HepG2 (cell line): ENCODE measurements around the gene MTCH1. TPM values are rescaled to one million over a fixed set of nuclear protein-coding genes. Genes with fewer than 3 reads are reported as not detected.
"Not testable (repeated sequence)": the region's sequence is repeated elsewhere in the genome, so short reads cannot be mapped to it uniquely, and the experiment has no call there.

ENCODE experiments used
- ATAC-seq: fragments of 200-7000 bp; cut with Tn5 transposase; 3 replicates; pipeline ENCODE4 v1.9.1; 2020; ENCODE audit warnings: mild to moderate bottlenecking, moderate library complexity
- BruUV-seq: library from RNA; stranded (reverse); fragments of 400-500 nt; replicated peaks from 2 replicates; lab custom pipeline; 2021; lab: Mats Ljungman, UMichigan
- CTCF ChIA-PET: fragments of 300-600 bp; formaldehyde crosslinking; extraction: SDS; loops from one replicate; lab custom pipeline; 2021; ENCODE audit warnings: low total read pairs, inconsistent platforms, low intra/inter-chr PET ratio; lab: Yijun Ruan, JAX
- POLR2A ChIA-PET: fragments of 350-600 bp; sonication (Branson Sonifier 250); formaldehyde crosslinking; loops from one replicate; lab custom pipeline; 2020; ENCODE audit warnings: antibody characterized with exemption, inconsistent platforms; lab: Yijun Ruan, JAX
- DNase-seq: peaks from one replicate; pipeline ENCODE4 v3.0.0-alpha.2; 2015; ENCODE audit warnings: low spot score
- FAIRE-seq: peaks from 3 replicates; lab custom pipeline; 2011; peaks lifted over from hg19 to GRCh38; lab: Jason Lieb, UNC
- H2AFZ ChIP-seq: one replicate; pipeline ENCODE4 v1.6.1; 2011; ENCODE audit warnings: low read length, inconsistent platforms
- H3K27ac ChIP-seq: fragments of 300-600 bp; 3 replicates; pipeline ENCODE4 v1.8.0; 2011; ENCODE audit warnings: mixed run types, mild to moderate bottlenecking, mixed read lengths, low read length, inconsistent platforms; ENCODE audit not compliant: insufficient read depth; ENCODE audit errors: extremely low read length
- H3K27me3 ChIP-seq, 2 experiments: fragments of 200-600 bp in 1 of 2; 2 replicates in 1 of 2; 3 replicates in 1 of 2; pipeline versions ENCODE4 v1.6.0 to v1.8.0; 2011; ENCODE audit warnings: low read length in 2 of 2, mild to moderate bottlenecking in 2 of 2, moderate library complexity in 2 of 2, inconsistent platforms in 1 of 2; ENCODE audit not compliant: insufficient read depth in 2 of 2, control insufficient read depth in 1 of 2
- H3K36me3 ChIP-seq, 2 experiments: fragments of 200-600 bp in 1 of 2; replicated peaks in 1 of 2; 2 replicates in 1 of 2; 3 replicates in 1 of 2; pipeline versions ENCODE4 v1.5.1 to v1.8.0; 2011; ENCODE audit warnings: low read length in 2 of 2, inconsistent platforms in 1 of 2; ENCODE audit not compliant: insufficient read depth in 2 of 2, control insufficient read depth in 1 of 2
- H3K4me1 ChIP-seq: 2 replicates; pipeline ENCODE4 v1.5.1; 2012; ENCODE audit warnings: low read length, inconsistent platforms; ENCODE audit not compliant: insufficient read depth
- H3K4me2 ChIP-seq: 2 replicates; pipeline ENCODE4 v1.6.0; 2011; ENCODE audit warnings: low read depth, low read length, inconsistent platforms
- H3K4me3 ChIP-seq, 3 experiments: fragments of 200-600 bp in 1 of 3; sonication (generic), shearing (Covaris generic) in 1 of 3; replicated peaks in 1 of 3; 2 replicates each; pipeline ENCODE4 v1.5.1; 2011 to 2016; ENCODE audit warnings: low read length in 3 of 3, inconsistent platforms in 2 of 3, low read depth in 2 of 3, mild to moderate bottlenecking in 2 of 3, control low read depth in 1 of 3, mixed read lengths in 1 of 3; ENCODE audit not compliant: insufficient read depth in 1 of 3
- H3K79me2 ChIP-seq: one replicate; pipeline ENCODE4 v1.6.1; 2011; ENCODE audit warnings: low read length, inconsistent platforms; ENCODE audit not compliant: insufficient read depth
- H3K9ac ChIP-seq: 2 replicates; pipeline ENCODE4 v1.6.0; 2011; ENCODE audit warnings: mild to moderate bottlenecking, low read depth, low read length, inconsistent platforms; ENCODE audit not compliant: insufficient read depth
- H3K9me3 ChIP-seq: 2 replicates; pipeline ENCODE4 v1.5.1; 2012; ENCODE audit warnings: mild to moderate bottlenecking, low read length
- H4K20me1 ChIP-seq: 2 replicates; pipeline ENCODE4 v1.6.0; 2011; ENCODE audit warnings: inconsistent platforms, mild to moderate bottlenecking, low read length, moderate library complexity; ENCODE audit not compliant: insufficient read depth
- HNRNPL ChIP-seq: fragments of 200-400 bp; formaldehyde crosslinking; IDR thresholded peaks from 2 replicates; pipeline ENCODE4 v1.6.1; 2017; ENCODE audit warnings: mild to moderate bottlenecking, low read depth, low read length
- NFKB2 ChIP-seq: sonication (generic); formaldehyde crosslinking; IDR thresholded peaks from 2 replicates; pipeline ENCODE4 v1.4.0; 2020; ENCODE audit warnings: missing genetic modification reagents, borderline replicate concordance
- PHF5A ChIP-seq: IDR thresholded peaks from one replicate; pipeline ENCODE4 v1.6.1; 2018; ENCODE audit warnings: low read depth, missing genetic modification reagents; ENCODE audit not compliant: unreplicated experiment
- WGBS: methylation state at CpG from one replicate; pipeline ENCODE4 v1.1.6; 2017; ENCODE audit warnings: low lambda C conversion rate; 5-methylcytosine and 5-hydroxymethylcytosine counted together
- in situ Hi-C: cut with HindIII; loops from 2 replicates; pipeline ENCODE4 v1.10.0; 2017; ENCODE audit warnings: low pct_unique_long_range_greater_than_20kb; ENCODE audit not compliant: extremely low pct_ligation_motif_present
- intact Hi-C: fragments of 100-400 bp; cut with micrococcal nuclease; formaldehyde crosslinking; loops from one replicate; pipeline ENCODE4 v1.10.0; 2022; ENCODE audit not compliant: unreplicated experiment
- polyA plus RNA-seq, 8 experiments: library from polyadenylated mRNA; depleted of rRNA in 3 of 8; stranded (reverse) in 7 of 8; unstranded in 1 of 8; fragments of >200 nt; fragmentation: Illumina TruSeq in 4 of 8; extraction: Trizol in 4 of 8; gene quantifications; 2 replicates each; pipeline versions ENCODE4 v1.2.1 to v1.2.3, GENCODE V29; 2011 to 2016; ENCODE audit warnings: low read depth in 4 of 8, missing spikeins in 1 of 8, mixed read lengths in 1 of 8; ENCODE audit not compliant: insufficient read depth in 1 of 8
- total RNA-seq, 5 experiments: library from RNA; depleted of rRNA; stranded (reverse); fragments of >200 nt; fragmentation: Illumina TruSeq; extraction: Trizol; gene quantifications; 2 replicates each; pipeline ENCODE4 v1.2.3, GENCODE V29; 2016; ENCODE audit warnings: low read depth in 1 of 5

The MTCH1 gene
- total and polyA plus RNA-seq, 2 of the 13 experiments (the other 11 are each of a cell fraction or from before 2014, with no cell fraction given), result 86.2 to 144 TPM

GRCh38 chr6:36997811-36998722 is 12.1 kb upstream of the MTCH1 start:
- Histone ChIP-seq H4K20me1 (no peaks in the 10 kb centered on the region), H3K36me3 (no peaks in the 10 kb centered on the region), H3K4me1 (0 out of 2 replicates have a peak, but pooled peaks cover 12% of the 10 kb centered on the region)
- CTCF ChIA-PET, result no interaction called here
- in situ Hi-C loops, result no loop called here
- 28% methylated on average over 16 of the region's 18 CpGs for WGBS
- no TSS peak for BruUV-seq
- TF ChIP-seq NFKB2 (CRISPR knock-in tag) (0 out of 2 replicates have a peak, but pooled peaks have one; percentile 22), HNRNPL (peak; percentile 93), PHF5A (CRISPR knock-in tag) (no peak)
- TF ChIP-seq, all 625 proteins: peak for 2
- no peak overlapping the region for H3K9ac ChIP-seq
- intact Hi-C loops, result no loop called here
- peaks cover 7 to 77% of the 10 kb centered on the region in 2 experiments for H3K27me3 ChIP-seq
- no peak overlapping the region for H3K27ac ChIP-seq
- H3K4me3 ChIP-seq, result no peak overlapping the region
- no peaks in the 10 kb centered on the region for H3K9me3 ChIP-seq
- DNase-seq (no peak), FAIRE-seq (no peak), ATAC-seq (peak; percentile 17; the same call in 2 of the 3 replicates)
- POLR2A ChIA-PET, result interaction anchor here (1.1 kb wide), 1 partner anchor 12 kb away, joined by 4 read pairs; the partner anchor contains the start of gene MTCH1
- no peaks in the 10 kb centered on the region for H3K79me2 ChIP-seq
- H3K4me2 ChIP-seq, result no peak overlapping the region
- no peak overlapping the region for H2AFZ ChIP-seq

- CTCF ChIA-PET, H3K36me3 ChIP-seq, H3K9ac ChIP-seq, H4K20me1 ChIP-seq, H3K79me2 ChIP-seq, H3K27ac ChIP-seq, in situ Hi-C loops, BruUV-seq, DNase-seq, H2AFZ ChIP-seq, ATAC-seq, FAIRE-seq, H3K9me3 ChIP-seq, H3K4me3 ChIP-seq, H3K4me1 ChIP-seq, intact Hi-C loops, POLR2A ChIA-PET, H3K4me2 ChIP-seq: not testable (repeated sequence)
- peaks cover 3 to 35% of the 10 kb centered on the region in 2 experiments; a peak in 4 of 5 replicates for H3K27me3 ChIP-seq
- 68% methylated on average over 2 of the region's 2 CpGs for WGBS
Measured at GRCh38 chr6:36990401-36990800, 4.4 kb upstream of the MTCH1 start.
